Measurements from ENCODE around the gene INSYN2A.

INSYN2A gene

DNA sequence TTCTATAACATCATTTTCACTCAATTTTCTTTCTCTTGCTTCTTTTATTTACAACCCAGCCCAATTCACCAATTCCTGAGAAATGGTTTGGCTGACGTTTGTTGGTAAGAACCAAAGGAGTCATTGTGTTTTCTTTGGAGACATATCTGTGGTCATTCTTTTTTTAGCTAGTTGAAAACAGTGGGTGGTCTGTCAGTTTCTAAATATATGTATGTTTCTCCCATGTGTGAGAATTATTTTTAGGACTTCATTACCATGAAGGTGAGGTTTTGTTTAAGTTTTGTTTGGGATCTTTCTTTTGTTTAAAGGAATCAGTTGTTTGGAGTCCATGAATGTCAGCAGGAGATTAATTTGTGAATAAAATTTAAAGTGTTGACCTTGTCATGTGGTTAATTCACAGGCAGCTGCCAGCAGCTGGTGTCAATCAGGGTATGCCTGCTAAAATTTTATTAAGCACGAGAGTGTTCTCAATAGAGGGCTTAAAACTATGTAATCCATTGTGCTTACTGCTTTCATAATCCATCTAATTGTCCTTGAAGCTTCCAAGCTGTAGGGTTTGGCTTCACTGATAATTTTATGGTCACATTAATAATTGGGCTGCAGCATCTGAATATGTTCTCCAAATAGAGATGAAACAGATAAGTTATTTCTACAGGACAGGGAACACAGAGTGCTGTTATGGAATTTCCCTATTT is 38.7 kb downstream of the INSYN2A start:
- no peak overlapping the region for H3K4me3 ChIP-seq
- TF ChIP-seq Cebpa-rat (IDR thresholded peaks at IDR 0.05): no peak
- H3K4me1 ChIP-seq: peaks cover 15% of the 10 kb centered on the region
- no peak overlapping the region for H3K27ac ChIP-seq
- no peaks in the 10 kb centered on the region for H3K9me3 ChIP-seq
- H3K27me3 ChIP-seq: no peaks in the 10 kb centered on the region
- H3K4me2 ChIP-seq: peak overlapping the region; percentile 18
- no peaks in the 10 kb centered on the region for H4K20me1 ChIP-seq
- H3K9ac ChIP-seq: no peak overlapping the region
- no peaks in the 10 kb centered on the region for H3K36me3 ChIP-seq

GRCh38 chr10:127157089-127157488 is 39.3 kb downstream of the INSYN2A start:
- no peak overlapping the region for H3K27ac ChIP-seq
- no peak overlapping the region for H3K4me3 ChIP-seq
- H3K4me1 ChIP-seq: peaks cover 15% of the 10 kb centered on the region

GRCh38 chr10:127154831-127155620 is 41.4 kb downstream of the INSYN2A start:
- Histone ChIP-seq H3K4me3 (no peak overlapping the region), H3K9me3 (no peaks in the 10 kb centered on the region), H3K36me3 (no peaks in the 10 kb centered on the region), H3K4me1 (peaks cover 15% of the 10 kb centered on the region), H3K27me3 (no peaks in the 10 kb centered on the region), H4K20me1 (no peaks in the 10 kb centered on the region), H3K9ac (no peak overlapping the region), H3K27ac (no peak overlapping the region), H3K4me2 (no peak overlapping the region)
- no peak for TF ChIP-seq Cebpa-rat (IDR thresholded peaks at IDR 0.05)

More at GRCh38 chr10:127157089-127157488, 39.3 kb downstream of the INSYN2A start:
- no peak for TF ChIP-seq Cebpa-rat (IDR thresholded peaks at IDR 0.05)
- Histone ChIP-seq H3K27me3 (no peaks in the 10 kb centered on the region), H4K20me1 (no peaks in the 10 kb centered on the region), H3K36me3 (no peaks in the 10 kb centered on the region), H3K9ac (no peak overlapping the region), H3K4me2 (0 out of 2 replicates have a peak overlapping the region, but pooled peaks have one; percentile 18), H3K9me3 (no peaks in the 10 kb centered on the region)

DNA sequence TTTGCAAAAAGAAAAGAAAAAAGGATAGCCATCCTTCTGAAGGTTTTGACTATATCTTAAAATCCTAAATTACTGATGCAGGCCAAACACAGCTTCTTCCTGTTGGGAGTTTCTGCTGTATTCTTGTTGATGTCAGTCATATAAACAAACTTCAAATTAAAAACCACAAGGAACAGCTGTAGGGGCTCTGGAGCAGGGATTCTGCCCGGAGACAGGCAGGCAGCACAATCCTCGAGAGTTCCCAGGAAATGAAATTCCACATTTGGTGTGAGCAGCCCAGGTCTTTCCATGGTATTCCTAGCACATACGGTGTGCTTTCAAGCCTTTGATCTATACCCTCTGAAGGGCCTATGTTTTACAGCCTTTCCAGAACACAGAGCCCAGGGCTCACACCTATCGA is 43.2 kb downstream of the INSYN2A start:
- H3K9me3 ChIP-seq: no peaks in the 10 kb centered on the region
- TF ChIP-seq Cebpa-rat (IDR thresholded peaks at IDR 0.05): no peak
- no peak overlapping the region for H3K4me3 ChIP-seq
- H4K20me1 ChIP-seq: no peaks in the 10 kb centered on the region
- H3K4me2 ChIP-seq: no peak overlapping the region
- no peak overlapping the region for H3K9ac ChIP-seq
- H3K27ac ChIP-seq: no peak overlapping the region
- H3K4me1 ChIP-seq: peaks cover 15% of the 10 kb centered on the region
- H3K36me3 ChIP-seq: no peaks in the 10 kb centered on the region
- no peaks in the 10 kb centered on the region for H3K27me3 ChIP-seq

DNA sequence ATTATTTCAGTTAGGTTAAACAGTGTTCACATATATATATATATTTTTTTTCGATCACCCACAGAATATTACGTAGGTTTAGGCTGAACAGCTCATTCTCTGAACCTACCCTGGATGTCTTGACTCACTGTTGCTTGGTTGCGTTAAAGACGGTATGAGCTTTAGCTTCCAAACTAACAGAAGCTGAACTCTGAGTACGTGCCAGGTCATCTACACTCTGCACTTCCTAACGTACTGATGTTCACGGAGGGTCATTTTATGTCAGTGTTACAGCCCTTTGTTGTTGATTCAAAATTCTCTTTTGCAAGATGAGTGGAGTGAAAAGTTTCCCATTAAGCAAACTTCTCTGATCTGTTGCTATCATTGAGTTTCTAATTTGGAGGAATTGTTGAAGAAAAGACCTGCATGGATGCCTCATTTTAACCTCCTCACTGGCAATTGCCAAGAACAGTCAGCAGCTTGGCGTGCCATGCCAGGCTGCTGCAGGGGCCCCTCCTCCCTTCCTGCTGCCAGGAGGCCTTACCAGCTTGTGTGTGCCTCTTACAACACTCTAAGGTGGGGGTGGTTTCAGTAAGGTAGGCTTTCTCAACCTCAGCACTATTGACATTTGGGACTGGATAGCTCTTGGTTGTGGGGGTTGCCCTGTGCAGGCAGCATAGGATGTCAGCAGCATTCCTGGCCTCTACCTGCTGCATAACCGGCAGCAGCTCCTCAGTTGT is 44.3 kb downstream of the INSYN2A start:
- Histone ChIP-seq H3K27ac (no peak overlapping the region), H3K4me1 (peaks cover 6% of the 10 kb centered on the region), H3K4me3 (no peak overlapping the region), H4K20me1 (no peaks in the 10 kb centered on the region), H3K4me2 (no peak overlapping the region), H3K9me3 (no peaks in the 10 kb centered on the region), H3K9ac (no peak overlapping the region), H3K27me3 (no peaks in the 10 kb centered on the region), H3K36me3 (no peaks in the 10 kb centered on the region)
- no peak for TF ChIP-seq Cebpa-rat (IDR thresholded peaks at IDR 0.05)

DNA sequence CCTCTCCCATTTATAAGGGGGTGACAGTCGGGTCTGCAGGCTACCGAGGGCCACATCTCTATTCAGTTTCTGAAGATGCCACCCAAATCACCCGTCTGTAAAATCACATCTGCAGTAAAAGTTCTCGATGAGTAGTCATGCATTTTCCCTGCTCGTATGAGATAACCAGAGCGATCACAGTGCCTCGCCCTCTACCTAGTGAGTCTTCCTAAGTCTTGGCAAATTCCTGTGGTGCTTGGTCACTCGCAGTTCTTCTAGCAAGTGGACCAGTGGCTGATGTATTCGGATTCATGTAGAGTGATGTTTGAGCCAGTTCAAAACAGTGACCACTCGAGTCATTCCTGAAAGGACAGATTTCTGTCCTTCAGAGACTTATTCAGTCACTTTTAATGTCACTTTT is 44.9 kb downstream of the INSYN2A start:
- H4K20me1 ChIP-seq: no peaks in the 10 kb centered on the region
- no peak overlapping the region for H3K9ac ChIP-seq
- no peaks in the 10 kb centered on the region for H3K27me3 ChIP-seq
- H3K9me3 ChIP-seq: no peaks in the 10 kb centered on the region
- no peak overlapping the region for H3K4me3 ChIP-seq
- no peak for TF ChIP-seq Cebpa-rat (IDR thresholded peaks at IDR 0.05)
- no peak overlapping the region for H3K4me2 ChIP-seq
- no peaks in the 10 kb centered on the region for H3K36me3 ChIP-seq
- peaks cover 5% of the 10 kb centered on the region; the same call in 1 of the 2 replicates for H3K4me1 ChIP-seq
- H3K27ac ChIP-seq: no peak overlapping the region

DNA sequence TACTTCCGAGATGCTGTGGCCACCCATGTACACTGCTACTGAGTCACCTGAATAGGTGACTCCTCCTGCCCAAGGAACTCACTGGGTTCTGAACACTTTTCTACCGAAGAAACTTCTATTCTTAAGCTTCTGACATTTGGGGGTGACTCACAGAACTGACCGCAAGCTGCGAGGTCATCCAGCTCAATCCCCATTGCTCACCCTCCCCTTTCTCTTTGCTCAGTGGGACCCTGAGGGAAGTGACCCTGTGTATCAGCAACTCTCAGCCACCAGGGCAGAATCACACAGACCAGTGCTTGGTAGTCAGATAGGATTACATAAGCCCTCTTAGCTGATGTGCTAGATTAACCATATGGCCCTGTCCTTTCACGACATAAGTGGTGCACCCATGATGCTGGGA is 46.3 kb downstream of the INSYN2A start:
- Histone ChIP-seq H3K4me2 (no peak overlapping the region), H3K4me3 (no peak overlapping the region), H3K4me1 (no peaks in the 10 kb centered on the region), H3K36me3 (no peaks in the 10 kb centered on the region), H3K9me3 (no peaks in the 10 kb centered on the region), H3K27me3 (no peaks in the 10 kb centered on the region), H3K27ac (no peak overlapping the region), H4K20me1 (no peaks in the 10 kb centered on the region), H3K9ac (no peak overlapping the region)
- no peak for TF ChIP-seq Cebpa-rat (IDR thresholded peaks at IDR 0.05)

- H3K36me3 ChIP-seq: no peaks in the 10 kb centered on the region
- no peak overlapping the region for H3K4me2 ChIP-seq
- H4K20me1 ChIP-seq: no peaks in the 10 kb centered on the region
- no peaks in the 10 kb centered on the region for H3K9me3 ChIP-seq
- H3K27me3 ChIP-seq: no peaks in the 10 kb centered on the region
- H3K4me1 ChIP-seq: no peaks in the 10 kb centered on the region
- no peak overlapping the region for H3K4me3 ChIP-seq
- no peak overlapping the region for H3K27ac ChIP-seq
- TF ChIP-seq Cebpa-rat (IDR thresholded peaks at IDR 0.05): no peak
- no peak overlapping the region for H3K9ac ChIP-seq
These were observed 46.8 kb downstream of the INSYN2A start for GRCh38 chr10:127149501-127150081.

GRCh38 chr10:127148933-127149220 is 47.5 kb downstream of the INSYN2A start:
- Histone ChIP-seq H3K4me3 (no peak overlapping the region), H3K4me2 (no peak overlapping the region), H3K27me3 (no peaks in the 10 kb centered on the region), H3K9ac (no peak overlapping the region), H3K36me3 (no peaks in the 10 kb centered on the region), H3K9me3 (no peaks in the 10 kb centered on the region), H3K27ac (no peak overlapping the region), H4K20me1 (no peaks in the 10 kb centered on the region), H3K4me1 (no peaks in the 10 kb centered on the region)
- no peak for TF ChIP-seq Cebpa-rat (IDR thresholded peaks at IDR 0.05)
